HG03039 (cell line): Measurements from ENCODE around the gene CAMSAP1.

Experiments used
- ATAC-seq: cut with Tn5 transposase; IDR thresholded peaks from one replicate; pipeline ENCODE4 v1.9.1; 2021; ENCODE audit warnings: mild to moderate bottlenecking, moderate library complexity; ENCODE audit not compliant: unreplicated experiment

The CAMSAP1 gene

GRCh38 chr9:135761845-135762168 lies 145.5 kb downstream of the CAMSAP1 start:
- ATAC-seq = no peak

DNA sequence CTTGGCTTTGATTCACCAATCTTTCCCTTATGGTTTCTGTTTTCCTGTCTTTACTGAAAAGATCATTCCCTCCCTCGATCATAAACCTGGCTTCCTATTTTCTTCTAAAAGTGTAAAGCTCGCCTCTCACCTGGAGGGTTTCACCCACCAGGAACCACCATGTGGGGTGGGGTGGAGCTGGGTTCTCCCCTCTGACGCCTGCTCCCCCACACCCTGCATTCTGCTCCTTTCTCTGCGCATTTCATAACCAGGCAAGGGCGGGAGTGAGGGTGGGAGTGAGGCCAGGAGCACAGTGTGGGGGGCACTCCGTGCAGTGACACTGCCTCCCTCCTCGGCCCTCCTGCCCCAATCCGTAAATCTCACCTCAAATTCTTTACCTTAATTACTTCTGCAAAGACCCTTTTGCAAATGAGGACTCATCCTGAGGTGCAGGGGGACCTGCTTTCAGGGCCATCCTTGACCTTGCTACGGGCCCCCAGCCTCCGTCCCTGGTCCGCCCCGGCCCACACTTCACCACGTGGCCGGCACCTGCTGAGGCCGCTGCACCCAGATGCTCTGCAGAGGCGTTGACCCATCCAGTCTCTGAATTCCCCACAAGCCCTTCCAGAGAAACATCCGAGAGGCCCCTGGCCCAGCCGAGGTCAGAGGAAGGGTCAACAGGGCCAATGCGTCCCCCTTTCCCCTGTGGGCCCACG lies 146.0 kb downstream of the CAMSAP1 start:
- ATAC-seq = no peak

DNA sequence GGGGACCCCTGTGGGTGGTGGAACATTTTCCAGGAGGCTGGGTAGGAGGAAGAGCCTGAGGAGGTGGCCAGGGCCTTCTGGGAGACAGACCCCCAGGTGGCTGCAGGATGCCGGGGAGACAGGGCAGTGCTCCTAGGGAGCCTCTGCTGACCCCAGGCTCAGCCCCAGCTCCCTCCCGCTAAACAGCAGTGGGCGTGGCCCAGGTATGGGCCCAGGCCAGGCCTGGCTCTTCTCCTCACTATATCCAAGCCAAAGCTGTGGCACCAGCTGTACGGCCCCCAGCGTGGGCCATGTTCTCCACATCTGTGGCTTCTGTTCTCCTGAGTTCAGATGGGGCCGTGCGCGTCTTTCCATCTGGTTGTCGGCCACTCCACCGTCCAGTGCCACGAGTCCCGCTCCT lies 146.9 kb downstream of the CAMSAP1 start:
- ATAC-seq = no peak

DNA sequence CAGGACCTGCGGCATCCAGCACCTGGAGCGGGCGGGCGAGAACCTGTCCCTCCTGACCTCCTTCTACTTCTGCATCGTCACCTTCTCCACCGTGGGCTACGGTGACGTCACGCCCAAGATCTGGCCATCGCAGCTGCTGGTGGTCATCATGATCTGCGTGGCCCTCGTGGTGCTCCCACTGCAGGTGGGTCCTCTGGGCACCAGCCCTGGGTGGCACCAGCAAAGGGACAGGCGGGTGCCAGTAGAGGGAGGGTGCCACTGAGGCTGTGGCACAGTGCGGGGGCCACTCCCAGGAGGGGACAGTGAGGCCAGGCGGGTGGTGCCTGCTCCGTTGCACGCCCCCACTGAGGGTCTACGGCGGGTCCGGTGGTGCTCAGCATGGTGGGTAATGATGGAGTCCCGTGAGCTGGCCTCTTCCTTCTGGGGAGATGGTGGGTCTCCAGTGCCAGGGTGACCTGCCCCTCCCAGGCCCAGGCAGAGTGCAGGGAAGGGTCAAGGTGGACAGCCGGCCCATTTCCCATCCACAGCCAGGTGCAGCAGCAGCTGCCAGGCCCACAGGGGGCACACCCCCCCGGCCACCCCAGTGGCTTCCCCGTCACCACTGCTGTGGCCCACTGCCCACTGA lies 147.6 kb downstream of the CAMSAP1 start:
- no peak for ATAC-seq

GRCh38 chr9:135758870-135759269 lies 148.5 kb downstream of the CAMSAP1 start:
- no peak for ATAC-seq
